ENCODE results near the gene TRAF2. TPM values are rescaled to one million over a fixed set of nuclear protein-coding genes. Genes with fewer than 3 reads are reported as not detected.

The TRAF2 gene
- total RNA-seq, 4 donors from 2014 or later: 8.6 to 16.1 (median 10.5) TPM

GRCh38 chr9:136971746-136972145 is 85.4 kb downstream of the TRAF2 start:
- no peak overlapping the region for H3K4me3 ChIP-seq
- no peaks in the 10 kb centered on the region for H3K27me3 ChIP-seq
- no CpG with 5 or more reads among the region's 14 CpGs for WGBS
- H3K4me1 ChIP-seq: peaks cover 26% of the 10 kb centered on the region
- TF ChIP-seq POLR2AphosphoS5 (IDR thresholded peaks at IDR 0.05) (no peak), EP300 (IDR thresholded peaks at IDR 0.05) (no peak), POLR2A (IDR thresholded peaks at IDR 0.05) (no peak), CTCF (IDR thresholded peaks at IDR 0.05) (no peak)
- no peaks in the 10 kb centered on the region for H3K36me3 ChIP-seq
- no peak for DNase-seq (ENCODE audit: low spot score in 2 of 2)
- H3K9me3 ChIP-seq: no peaks in the 10 kb centered on the region
- H3K27ac ChIP-seq: no peak overlapping the region

DNA sequence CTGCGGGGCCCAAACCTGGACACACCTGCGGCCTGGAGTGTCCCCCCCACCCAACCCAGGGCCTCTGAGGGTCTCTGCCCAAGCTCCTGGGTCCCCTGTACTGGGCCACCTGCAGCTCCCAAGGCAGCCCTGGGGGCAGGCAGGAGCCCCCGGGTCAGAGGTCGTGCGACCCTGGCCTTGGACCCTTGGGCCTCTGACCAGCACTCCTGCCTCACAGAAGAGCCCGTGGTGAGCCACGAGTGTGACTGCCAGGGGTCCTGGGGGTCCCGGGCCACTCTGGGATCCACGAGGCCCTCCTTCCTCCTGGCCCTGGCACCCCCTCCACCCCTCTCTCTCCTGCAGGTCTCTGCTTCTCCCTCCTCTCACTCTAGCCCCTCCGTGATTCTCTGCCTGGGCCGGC is 86.0 kb downstream of the TRAF2 start:
- TF ChIP-seq POLR2AphosphoS5 (IDR thresholded peaks at IDR 0.05) (no peak), EP300 (IDR thresholded peaks at IDR 0.05) (no peak), POLR2A (IDR thresholded peaks at IDR 0.05) (no peak), CTCF (IDR thresholded peaks at IDR 0.05) (no peak)
- Histone ChIP-seq H3K27me3 (no peaks in the 10 kb centered on the region), H3K9me3 (no peaks in the 10 kb centered on the region), H3K4me3 (no peak overlapping the region), H3K4me1 (peaks cover 30% of the 10 kb centered on the region), H3K36me3 (no peaks in the 10 kb centered on the region), H3K27ac (no peak overlapping the region)
- 80% methylated on average over 6 of the region's 11 CpGs for WGBS
- no peak for DNase-seq (ENCODE audit: low spot score in 2 of 2)

DNA sequence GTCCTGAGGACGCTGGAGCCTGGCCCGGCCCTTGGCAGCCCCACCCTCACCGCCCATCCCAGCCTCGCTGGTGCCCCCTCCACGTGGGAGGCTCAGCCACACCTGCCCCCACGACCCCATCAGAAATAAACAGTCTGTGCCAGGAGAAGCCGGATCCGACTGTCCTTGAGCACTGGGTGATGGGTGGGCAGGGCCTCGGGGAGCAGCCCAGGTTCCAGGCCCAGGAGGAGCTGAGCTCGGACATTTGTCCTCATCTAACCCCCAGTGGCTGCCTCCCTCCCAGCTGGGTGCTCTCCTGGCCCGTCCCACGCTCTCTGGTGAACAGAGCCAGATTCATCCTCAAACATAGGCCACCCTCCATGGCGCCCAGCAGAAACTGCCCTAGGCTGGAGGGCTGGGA is 86.4 kb downstream of the TRAF2 start:
- WGBS: 61% methylated on average over 8 of the region's 13 CpGs
- TF ChIP-seq EP300 (IDR thresholded peaks at IDR 0.05) (no peak), CTCF (IDR thresholded peaks at IDR 0.05) (no peak), POLR2AphosphoS5 (IDR thresholded peaks at IDR 0.05) (no peak), POLR2A (IDR thresholded peaks at IDR 0.05) (no peak)
- Histone ChIP-seq H3K4me1 (peaks cover 33% of the 10 kb centered on the region), H3K9me3 (no peaks in the 10 kb centered on the region), H3K4me3 (no peak overlapping the region), H3K27me3 (no peaks in the 10 kb centered on the region), H3K27ac (no peak overlapping the region), H3K36me3 (no peaks in the 10 kb centered on the region)
- no peak for DNase-seq (ENCODE audit: low spot score in 2 of 2)

GRCh38 chr9:136973618-136974617 is 87.6 kb downstream of the TRAF2 start:
- Histone ChIP-seq H3K4me1 (peaks cover 39% of the 10 kb centered on the region), H3K36me3 (no peaks in the 10 kb centered on the region), H3K4me3 (no peak overlapping the region), H3K27ac (no peak overlapping the region), H3K27me3 (no peaks in the 10 kb centered on the region), H3K9me3 (no peaks in the 10 kb centered on the region)
- TF ChIP-seq CTCF (IDR thresholded peaks at IDR 0.05) (no peak), EP300 (IDR thresholded peaks at IDR 0.05) (no peak), POLR2AphosphoS5 (IDR thresholded peaks at IDR 0.05) (no peak), POLR2A (IDR thresholded peaks at IDR 0.05) (no peak)
- WGBS: 83% methylated on average over 25 of the region's 29 CpGs
- DNase-seq (ENCODE audit: low spot score in 2 of 2): no peak

GRCh38 chr9:136974817-136975535 is 88.7 kb downstream of the TRAF2 start:
- Histone ChIP-seq H3K27me3 (no peaks in the 10 kb centered on the region), H3K4me1 (peaks cover 39% of the 10 kb centered on the region), H3K36me3 (no peaks in the 10 kb centered on the region), H3K4me3 (no peak overlapping the region), H3K27ac (no peak overlapping the region), H3K9me3 (no peaks in the 10 kb centered on the region)
- no peak for TF ChIP-seq POLR2A (IDR thresholded peaks at IDR 0.05)
- no peak for TF ChIP-seq POLR2AphosphoS5 (IDR thresholded peaks at IDR 0.05)
- TF ChIP-seq EP300 (IDR thresholded peaks at IDR 0.05): no peak
- TF ChIP-seq CTCF (IDR thresholded peaks at IDR 0.05): no peak
- WGBS: 46% methylated on average over 6 of the region's 15 CpGs
- no peak for DNase-seq (ENCODE audit: low spot score in 2 of 2)
